ENCODE data around the gene PRDM13. TPM values are rescaled to one million over a fixed set of nuclear protein-coding genes. Genes with fewer than 3 reads are reported as not detected.

The PRDM13 gene
- total RNA-seq, 1 experiment from 2014 or later = 0.11 TPM

- TF ChIP-seq ZSCAN18 (CRISPR knock-in tag; IDR thresholded peaks at IDR 0.05) = no peak
- TF ChIP-seq TP53 (CRISPR knock-in tag; IDR thresholded peaks at IDR 0.05) = no peak
- no peak for TF ChIP-seq MAX (CRISPR knock-in tag; IDR thresholded peaks at IDR 0.05)
- TF ChIP-seq HMGXB4 (CRISPR knock-in tag; IDR thresholded peaks at IDR 0.05) = no peak
- TF ChIP-seq ATF1 (CRISPR knock-in tag; IDR thresholded peaks at IDR 0.05) = no peak
- TF ChIP-seq CBFB (CRISPR knock-in tag; IDR thresholded peaks at IDR 0.05; ENCODE audit: low read depth) = no peak
These were observed 43.4 kb upstream of the PRDM13 start (continued) for GRCh38 chr6:99563056-99563723.

- Mint-ChIP-seq H3K4me3 (peak within 1 kb of the TSS; percentile 94), H3K4me1 (peaks cover 16% of the 10 kb centered on the region), H3K27ac (peak within 1 kb of the TSS; percentile 99), H3K27me3 (ENCODE audit: low read depth) (no peaks in the 10 kb centered on the region; the same call in 1 of the 2 replicates), H3K36me3 (no peaks in the 10 kb centered on the region), H3K9me3 (0 out of 2 replicates have a peak, but pooled peaks cover 3% of the 10 kb centered on the region)
- CTCF ChIA-PET = interaction anchor here (0.6 to 2.8 kb wide), 11 partner anchors 20 to 337 kb away, joined by 3 to 14 read pairs (median 5); no protein-coding TSS in a partner anchor
- POLR2A ChIA-PET = interaction anchor here (0.6 to 2.4 kb wide), 16 partner anchors 17 to 243 kb away, joined by 3 to 15 read pairs (median 5); partner anchors contain the start of genes COQ3, FAXC, PNISR and USP45
- ATAC-seq (peak; percentile 97), DNase-seq (ENCODE audit: low spot score) (peak; percentile 96)
- TF ChIP-seq ETV6 (CRISPR knock-in tag; IDR thresholded peaks at IDR 0.05) (peak; percentile 92), MYBL2 (CRISPR knock-in tag; IDR thresholded peaks at IDR 0.05) (0 out of 2 replicates have a peak, but pooled peaks have one; percentile 62), SMAD3 (CRISPR knock-in tag; IDR thresholded peaks at IDR 0.05; ENCODE audit: borderline replicate concordance) (peak; percentile 91; the same call in 1 of the 2 replicates), FOXP1 (CRISPR knock-in tag; IDR thresholded peaks at IDR 0.05; ENCODE audit: borderline replicate concordance) (peak; percentile 19; the same call in 1 of the 2 replicates), GABPB1 (CRISPR knock-in tag; IDR thresholded peaks at IDR 0.05) (peak; percentile 90), SP1 (CRISPR knock-in tag; conservative IDR thresholded peaks at IDR 0.05) (peak; percentile 56), IRF2 (CRISPR knock-in tag; IDR thresholded peaks at IDR 0.05; ENCODE audit: borderline replicate concordance, low read depth) (no peak), ZBTB43 (CRISPR knock-in tag; IDR thresholded peaks at IDR 0.05) (peak; percentile 53; the same call in 1 of the 2 replicates), ESRRA (CRISPR knock-in tag; IDR thresholded peaks at IDR 0.05; ENCODE audit: borderline replicate concordance) (0 out of 2 replicates have a peak, but pooled peaks have one; percentile 12), MXD4 (CRISPR knock-in tag; IDR thresholded peaks at IDR 0.05; ENCODE audit: borderline replicate concordance) (no peak), ZSCAN18 (CRISPR knock-in tag; IDR thresholded peaks at IDR 0.05) (no peak), ZMAT4 (CRISPR knock-in tag; IDR thresholded peaks at IDR 0.05) (0 out of 2 replicates have a peak, but pooled peaks have one; percentile 18), JUN (CRISPR knock-in tag; IDR thresholded peaks at IDR 0.05) (no peak), HMGXB4 (CRISPR knock-in tag; IDR thresholded peaks at IDR 0.05) (peak; percentile 89), ZNF138 (CRISPR knock-in tag; conservative IDR thresholded peaks at IDR 0.05) (no peak; the same call in 1 of the 2 replicates), ATF3 (CRISPR knock-in tag; conservative IDR thresholded peaks at IDR 0.05) (no peak), SOX15 (CRISPR knock-in tag; IDR thresholded peaks at IDR 0.05) (no peak), ATF2 (CRISPR knock-in tag; IDR thresholded peaks at IDR 0.05; ENCODE audit: borderline replicate concordance, low read depth) (no peak)
These were observed 38.3 kb upstream of the PRDM13 start, which contains the start of gene CCNC for GRCh38 chr6:99568103-99568933. CCNC (minus strand) TSS chr6:99568660; CDS start chr6:99568527, 133 bp downstream.

All from WTC11 (cell line).